ENCODE data around the gene TSNAXIP1.
"Not testable (repeated sequence)": the region's sequence is repeated elsewhere in the genome, so short reads cannot be mapped to it uniquely, and the experiment has no call there.

The TSNAXIP1 gene

DNA sequence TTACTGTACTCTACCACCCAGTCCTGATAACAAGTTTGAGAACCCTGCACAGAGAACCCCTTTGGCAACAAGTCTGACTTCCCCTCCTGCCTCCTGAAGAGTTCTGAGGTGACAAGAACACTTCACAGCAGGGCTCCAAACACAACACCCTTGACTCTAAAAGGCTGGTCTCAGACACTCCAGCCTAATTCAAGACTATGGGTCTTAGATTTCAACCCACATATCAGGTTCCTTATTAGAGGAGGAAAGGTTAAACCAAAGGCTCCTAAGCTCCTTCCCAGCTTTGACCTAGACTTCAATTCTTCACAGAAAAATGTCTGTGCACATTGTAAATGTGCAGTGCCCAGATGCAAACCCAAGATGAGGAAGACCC is 23.4 kb upstream of the TSNAXIP1 start:
- DNase-seq (ENCODE audit: low read depth): no peak

DNA sequence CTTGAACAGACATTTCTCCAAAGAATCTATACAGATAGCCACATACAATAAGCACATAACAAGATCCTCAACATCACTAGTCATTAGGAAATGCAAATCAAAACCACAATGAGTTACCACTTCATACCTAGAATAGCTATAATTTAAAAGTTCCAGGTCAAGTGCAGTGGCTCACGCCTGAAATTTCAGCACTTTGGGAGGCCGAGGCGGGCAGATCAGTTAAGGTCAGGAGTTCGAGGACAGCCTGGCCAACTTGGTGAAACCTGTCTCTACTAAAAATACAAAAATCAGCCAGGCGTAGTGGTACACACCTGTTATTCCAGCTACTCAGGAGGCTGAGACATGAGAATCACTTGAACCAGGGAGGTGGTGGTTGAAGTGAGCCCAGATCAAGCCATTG is 20.2 kb upstream of the TSNAXIP1 start:
- DNase-seq (ENCODE audit: low read depth): no peak

- no peak for DNase-seq (ENCODE audit: low read depth)
Measured at GRCh38 chr16:67790071-67790470, 16.6 kb upstream of the TSNAXIP1 start.

DNA sequence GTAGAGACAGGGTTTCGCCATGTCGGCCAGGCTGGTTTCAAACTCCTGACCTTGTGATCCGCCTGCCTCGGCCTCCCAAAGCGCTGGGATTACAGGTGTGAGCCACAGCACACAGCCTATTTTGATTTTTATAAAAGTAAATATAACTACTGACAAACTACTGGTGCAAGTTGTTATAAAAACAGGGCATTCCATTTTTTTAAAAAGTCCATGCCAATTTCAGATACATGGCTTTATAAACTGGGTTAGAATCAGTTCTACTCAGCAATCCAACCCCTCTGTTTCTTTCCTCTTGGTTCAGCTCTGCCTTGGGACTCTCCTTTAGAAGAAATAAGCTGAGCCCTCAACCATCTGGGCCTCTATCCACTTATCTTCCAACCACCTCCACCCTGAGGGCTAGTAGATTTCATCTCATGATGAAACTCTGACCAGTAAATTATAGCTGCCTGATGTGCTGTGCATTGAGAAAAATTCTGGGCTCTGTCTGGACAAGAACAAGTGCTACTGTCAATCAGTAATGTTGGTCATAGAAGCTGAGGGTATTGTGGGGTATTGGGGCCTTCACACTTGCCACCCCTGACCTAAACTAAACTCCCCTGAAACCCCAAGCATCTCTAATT is 10.5 kb upstream of the TSNAXIP1 start:
- no peak for DNase-seq (ENCODE audit: low read depth)

- no peak for DNase-seq (ENCODE audit: low read depth)
Measured at GRCh38 chr16:67800338-67800926, 6.3 kb upstream of the TSNAXIP1 start.

DNA sequence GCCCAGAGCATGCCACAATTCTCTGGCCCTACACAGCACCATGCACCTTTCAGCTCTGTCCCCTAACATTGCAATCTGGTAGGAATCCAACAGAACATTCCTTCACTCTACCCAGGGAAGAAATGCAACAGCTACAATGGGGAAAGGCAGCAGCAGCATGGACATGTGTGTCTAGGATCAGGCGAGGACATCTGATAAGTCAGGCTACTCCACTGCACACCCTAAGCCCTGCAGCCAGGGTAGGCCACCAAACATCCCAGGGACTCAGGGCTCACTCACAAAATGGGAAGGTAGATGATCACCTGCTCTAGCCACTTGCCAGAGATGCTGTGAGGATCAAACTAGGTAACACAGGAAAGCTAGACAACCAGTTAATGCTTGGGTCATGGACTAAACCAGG is 5.4 kb upstream of the TSNAXIP1 start:
- DNase-seq (ENCODE audit: low read depth): no peak

GRCh38 chr16:67801883-67802282 is 4.8 kb upstream of the TSNAXIP1 start:
- DNase-seq (ENCODE audit: low read depth): no peak

DNA sequence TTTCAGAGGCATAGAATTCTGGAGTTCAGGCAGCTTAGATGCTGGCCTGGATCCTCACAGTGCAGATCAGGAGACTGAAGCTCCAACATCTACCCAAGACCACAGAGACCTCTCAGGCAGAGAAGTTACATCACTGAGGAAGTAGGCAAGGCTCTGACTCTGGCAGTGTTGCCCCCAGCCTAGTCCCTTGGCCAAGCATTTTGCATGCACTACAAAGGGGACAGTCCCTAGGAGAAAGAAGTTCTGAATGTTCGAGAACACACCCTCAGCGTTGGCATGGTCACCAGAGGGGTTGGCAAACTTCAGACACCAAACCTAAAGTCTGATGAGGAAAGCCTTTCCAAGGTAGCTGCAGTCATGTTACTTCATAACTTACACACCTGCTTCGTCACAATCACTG is 2.8 kb upstream of the TSNAXIP1 start:
- DNase-seq (ENCODE audit: low read depth): no peak

DNA sequence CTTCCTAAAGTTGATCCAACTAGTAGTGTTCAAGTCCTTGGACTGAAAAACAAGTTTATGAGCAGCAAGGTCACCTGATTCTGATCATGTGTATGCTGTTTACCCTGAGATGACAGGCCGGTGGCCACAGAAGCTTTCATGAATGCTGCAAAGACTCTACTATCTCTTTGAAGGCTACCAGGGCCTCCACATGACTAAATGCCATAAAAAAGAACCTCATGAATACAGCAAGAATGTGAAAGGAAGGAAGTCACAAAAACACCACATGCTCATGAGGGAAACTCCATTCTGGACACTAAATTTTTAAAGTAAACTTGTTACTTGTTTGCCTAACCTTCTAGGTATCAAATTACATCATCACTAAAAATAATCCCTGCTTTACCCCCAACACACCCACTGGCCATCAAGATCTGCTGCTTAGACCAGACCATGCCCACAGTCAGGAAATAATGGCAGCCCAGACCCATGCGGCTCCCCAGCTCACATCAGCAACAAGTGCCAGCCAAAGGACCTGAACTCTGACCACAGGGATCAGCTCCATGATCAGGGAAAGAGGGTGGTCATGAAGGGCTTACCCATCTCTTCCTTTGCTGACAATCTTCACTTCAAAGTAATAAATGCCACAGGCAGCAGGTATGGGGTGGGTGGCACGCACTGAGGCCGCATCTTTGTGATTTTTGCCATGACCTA is 1.7 kb upstream of the TSNAXIP1 start:
- no peak for DNase-seq (ENCODE audit: low read depth)

DNA sequence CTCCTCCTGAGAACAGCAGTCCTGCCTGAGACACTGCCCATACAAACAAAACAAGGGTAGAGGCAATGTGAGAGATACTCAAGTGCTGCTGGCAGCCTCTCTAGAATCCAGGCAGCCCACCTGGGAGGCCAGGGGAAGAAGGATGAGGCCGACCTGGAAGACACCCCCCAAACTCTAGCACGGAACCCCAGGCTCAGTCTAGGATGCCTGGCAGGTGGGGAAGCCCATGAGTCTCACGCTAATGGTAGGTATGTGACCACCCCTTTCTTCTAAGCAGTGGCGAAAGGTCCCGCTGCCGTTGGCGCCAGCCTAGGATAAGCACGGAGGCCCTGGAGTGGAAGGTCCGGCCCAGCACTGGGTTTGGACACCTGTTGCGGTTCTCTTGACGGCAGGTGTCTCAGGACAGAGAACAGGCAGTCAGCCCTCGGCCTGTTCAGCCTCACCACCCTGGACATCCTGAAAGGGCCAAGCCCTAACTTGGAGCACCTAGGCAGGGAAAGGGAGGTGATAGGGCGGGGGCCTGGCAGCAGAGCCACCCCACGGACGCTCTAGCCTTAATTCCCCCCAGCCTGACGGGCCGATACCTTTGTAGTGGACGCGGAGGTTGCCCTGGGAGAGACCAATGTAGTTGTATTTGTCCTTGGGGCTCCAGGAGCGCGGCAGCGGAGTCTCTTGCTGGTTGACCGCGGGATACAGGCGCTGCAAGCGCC is 816 bp upstream of the TSNAXIP1 start:
- no peak for DNase-seq (ENCODE audit: low read depth)

DNA sequence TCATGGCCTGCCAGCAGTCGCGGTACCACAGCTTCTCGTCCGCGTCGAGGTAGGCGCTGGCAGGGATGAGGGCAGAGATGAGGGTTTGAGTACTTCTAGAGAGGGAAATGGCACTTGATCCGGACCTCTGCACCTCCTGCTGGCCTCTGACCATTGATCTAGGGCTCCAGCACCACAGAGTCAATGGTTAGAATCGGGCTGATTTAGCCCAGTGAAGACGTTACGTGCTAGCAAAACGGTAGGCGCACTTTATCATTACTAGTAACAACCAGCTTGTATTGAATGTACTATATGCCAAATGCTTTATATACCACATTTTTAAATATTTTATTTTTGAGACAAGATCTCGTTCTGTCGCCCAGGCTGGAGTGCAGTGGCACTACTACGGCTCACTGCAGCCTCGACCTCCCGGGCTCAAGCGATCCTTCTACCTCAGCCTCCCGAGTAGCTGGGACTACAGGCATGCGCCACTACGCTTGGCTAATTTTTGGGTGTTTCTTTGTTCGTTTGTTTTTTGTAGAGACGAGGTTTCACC is 526 bp downstream of the TSNAXIP1 start:
- no peak for DNase-seq (ENCODE audit: low read depth)

GRCh38 chr16:67811899-67812298 is 5.2 kb downstream of the TSNAXIP1 start:
- DNase-seq (ENCODE audit: low read depth): no peak

DNA sequence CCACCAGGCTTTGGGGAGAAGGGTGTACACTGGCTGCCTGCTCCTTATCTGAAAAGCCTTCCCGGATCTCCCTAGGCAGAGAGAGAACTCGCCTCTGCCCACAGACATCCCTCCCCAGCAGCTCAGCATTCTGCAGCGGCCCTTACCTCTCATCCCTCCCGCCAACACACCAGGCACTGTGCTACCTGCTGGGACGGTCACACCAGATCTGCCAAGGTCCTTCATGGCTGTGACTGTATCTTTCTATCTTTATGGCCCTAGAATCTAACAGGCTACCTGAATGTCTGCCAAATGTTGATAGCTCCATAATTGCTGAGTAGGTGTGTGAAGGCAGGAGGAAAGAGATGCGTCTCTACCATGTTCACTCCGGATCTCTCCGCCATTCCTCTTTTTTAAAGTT is 7.9 kb downstream of the TSNAXIP1 start:
- DNase-seq (ENCODE audit: low read depth): no peak

DNA sequence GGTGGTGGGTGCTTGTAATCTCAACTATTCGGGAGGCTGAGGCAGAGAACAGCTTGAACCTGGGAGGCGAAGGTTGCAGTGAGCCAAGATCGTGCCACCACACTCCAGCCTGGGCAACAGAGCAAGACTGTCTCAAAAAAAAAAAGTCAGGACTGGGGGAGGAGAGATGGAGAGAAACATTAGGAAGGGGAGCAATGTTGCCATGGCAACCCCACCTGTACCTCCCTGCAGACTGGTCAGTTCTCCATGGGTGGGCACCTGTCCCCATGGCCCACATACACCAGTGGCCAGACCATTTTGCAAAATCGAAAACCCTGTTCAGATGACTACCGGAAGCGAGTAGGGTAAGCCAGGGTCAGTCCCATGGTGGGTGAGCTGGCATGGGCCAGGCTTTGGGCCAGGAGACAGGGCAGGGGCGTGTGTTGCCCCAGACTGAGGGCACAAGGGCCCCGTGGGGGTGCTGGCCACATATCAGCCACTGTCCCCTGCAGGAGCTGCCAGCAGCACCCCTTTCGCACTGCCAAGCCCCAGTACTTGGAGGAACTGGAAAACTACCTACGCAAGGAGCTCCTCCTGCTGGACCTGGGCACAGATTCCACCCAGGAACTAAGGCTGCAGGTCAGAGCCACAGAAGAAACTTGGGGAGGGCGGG is 14.0 kb downstream of the TSNAXIP1 start:
- no peak for DNase-seq (ENCODE audit: low read depth)

DNA sequence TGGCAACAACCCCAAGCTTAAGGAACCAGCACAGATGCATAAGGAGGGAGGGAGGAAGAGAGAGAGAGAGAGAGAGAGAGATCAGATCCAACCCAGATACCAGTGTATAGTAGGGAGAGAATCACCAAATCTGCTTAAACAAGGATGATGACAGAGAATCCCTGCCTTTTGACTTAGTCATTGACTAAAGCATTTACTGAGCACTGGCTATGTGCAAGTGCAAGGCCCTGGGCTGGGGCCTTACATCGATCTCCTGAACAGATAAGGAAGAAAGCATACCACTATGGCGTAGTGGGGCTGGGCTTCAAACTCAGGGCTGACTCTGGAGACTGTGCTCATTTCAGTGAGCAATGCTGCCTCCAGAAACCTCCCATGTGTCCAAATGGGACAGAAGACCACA is 15.8 kb downstream of the TSNAXIP1 start:
- DNase-seq (ENCODE audit: low read depth): no peak

DNA sequence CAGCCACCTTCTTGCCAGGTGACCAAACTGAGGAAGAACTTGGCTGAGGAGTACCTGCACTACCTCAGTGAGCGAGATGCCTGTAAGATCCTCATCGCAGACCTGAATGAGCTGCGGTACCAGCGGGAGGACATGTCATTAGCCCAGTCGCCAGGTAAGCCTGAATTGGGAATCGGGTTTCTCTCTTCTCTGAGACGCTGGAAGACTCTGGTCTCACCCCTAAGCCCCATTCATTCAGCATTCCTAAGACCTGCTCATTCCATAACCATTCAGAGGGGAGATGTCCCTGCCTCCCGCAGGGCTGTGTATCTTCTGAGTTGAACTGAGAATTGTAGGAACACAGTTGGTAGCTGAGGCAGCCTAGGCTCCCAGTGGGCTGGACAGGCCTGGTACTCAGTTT is 18.4 kb downstream of the TSNAXIP1 start:
- no peak for DNase-seq (ENCODE audit: low read depth)

DNA sequence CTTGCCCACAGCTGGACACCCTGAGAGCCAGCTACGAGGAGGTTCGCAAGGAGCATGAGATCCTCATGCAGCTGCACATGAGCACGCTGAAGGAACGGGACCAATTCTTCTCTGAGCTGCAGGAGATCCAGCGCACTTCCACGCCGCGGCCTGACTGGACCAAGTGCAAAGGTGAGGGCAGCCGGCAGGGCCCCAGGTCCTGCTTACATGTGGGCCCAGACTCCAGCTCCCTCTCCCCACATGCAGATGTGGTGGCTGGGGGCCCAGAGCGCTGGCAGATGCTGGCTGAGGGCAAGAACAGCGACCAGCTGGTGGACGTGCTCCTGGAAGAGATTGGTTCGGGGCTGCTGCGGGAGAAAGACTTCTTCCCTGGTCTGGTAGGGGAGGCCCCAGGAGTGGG is 19.2 kb downstream of the TSNAXIP1 start:
- no peak for DNase-seq (ENCODE audit: low read depth)

DNA sequence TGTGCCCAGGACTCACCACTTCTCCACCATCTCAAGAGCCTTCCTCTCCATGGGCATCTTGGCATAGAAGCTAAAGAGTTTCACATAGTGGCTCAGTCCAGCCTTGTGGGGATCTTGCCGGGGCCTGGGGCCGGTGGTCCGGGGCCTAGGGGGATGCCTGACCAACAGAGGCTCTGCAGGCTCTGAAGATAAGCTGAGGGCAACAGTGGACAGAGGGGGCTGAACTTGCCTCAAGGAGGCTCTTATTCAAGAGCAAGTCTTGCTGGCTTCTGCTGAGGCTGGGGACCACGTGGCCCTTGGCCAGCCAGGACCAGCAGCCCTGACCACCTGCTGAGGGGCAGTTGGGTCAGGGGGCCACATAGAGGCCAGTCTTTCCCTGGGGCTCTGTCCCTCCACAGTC is 22.0 kb downstream of the TSNAXIP1 start:
- DNase-seq (ENCODE audit: low read depth): no peak

- DNase-seq (ENCODE audit: low read depth): no peak
Measured at GRCh38 chr16:67833030-67833414, 26.3 kb downstream of the TSNAXIP1 start.

DNA sequence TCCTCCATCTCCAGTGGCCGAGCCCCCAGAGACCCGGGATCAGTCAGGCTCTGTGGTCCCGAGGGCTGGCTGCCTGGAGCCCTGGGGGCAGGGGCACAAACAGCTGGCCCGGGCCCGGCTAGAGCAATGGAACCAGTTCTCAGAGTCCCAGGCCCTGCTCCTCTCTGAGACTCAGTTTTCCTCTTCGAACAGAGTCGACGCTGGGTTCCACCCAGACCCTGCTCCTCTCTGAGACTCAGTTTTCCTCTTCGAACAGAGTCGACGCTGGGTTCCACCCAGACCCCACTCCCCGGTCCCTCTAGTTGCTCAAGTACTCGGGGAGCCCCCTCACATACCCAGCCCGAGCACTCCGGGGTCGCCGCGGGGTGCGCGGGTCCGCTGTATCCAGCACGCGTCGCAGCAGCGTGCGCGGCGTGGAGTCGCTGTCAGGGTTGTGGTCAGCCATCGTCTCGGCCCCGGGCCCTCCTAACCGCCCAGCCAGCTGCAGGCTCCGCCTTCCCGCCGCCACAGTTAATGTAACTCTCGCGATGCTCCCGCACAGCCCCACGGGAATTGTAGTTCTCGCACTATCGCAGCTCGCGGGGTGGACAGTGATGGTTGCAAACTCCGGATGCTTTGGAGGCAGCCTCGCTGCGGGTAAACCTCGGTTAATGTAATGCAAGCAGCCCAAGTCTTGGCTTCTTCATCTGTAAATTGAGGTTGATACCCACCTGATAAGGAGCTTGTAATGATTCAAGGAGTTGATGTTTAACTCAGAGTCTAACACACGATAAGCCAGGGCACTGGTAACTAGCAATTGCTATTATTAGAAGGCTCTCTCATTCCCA is 26.9 kb downstream of the TSNAXIP1 start:
- DNase-seq (ENCODE audit: low read depth): peak; percentile 80

DNA sequence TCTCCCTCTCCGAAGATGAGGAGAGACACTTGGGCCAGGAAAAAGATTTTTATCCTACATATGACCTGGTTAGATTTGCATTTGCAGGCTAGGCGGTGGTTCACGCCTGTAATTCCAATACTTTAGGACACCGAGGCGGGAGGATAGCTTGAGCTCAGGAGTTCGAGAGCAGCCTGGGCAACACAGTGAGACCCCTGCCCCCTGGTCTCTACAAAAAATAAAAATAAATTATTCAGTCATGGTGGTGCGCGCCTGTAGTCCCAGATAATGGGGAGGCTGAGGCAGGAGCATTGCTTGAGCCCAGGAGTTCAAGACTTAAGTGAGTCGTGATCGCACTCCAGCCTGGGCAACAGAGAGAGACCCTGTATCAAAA is 27.5 kb downstream of the TSNAXIP1 start:
- no peak for DNase-seq (ENCODE audit: low read depth)

- not testable (repeated sequence) for DNase-seq (ENCODE audit: low read depth)
Measured at GRCh38 chr16:67837190-67837589, 30.5 kb downstream of the TSNAXIP1 start.
